ENCODE data around the gene INPP5D.

- no peak for TF ChIP-seq PPARA (CRISPR knock-in tag; IDR thresholded peaks at IDR 0.05; ENCODE audit: borderline replicate concordance)
- TF ChIP-seq OSR1 (CRISPR knock-in tag; IDR thresholded peaks at IDR 0.05): no peak
- TF ChIP-seq ARNTL (CRISPR knock-in tag; IDR thresholded peaks at IDR 0.05; ENCODE audit: borderline replicate concordance, low read depth): no peak
- TF ChIP-seq PATZ1 (CRISPR knock-in tag; IDR thresholded peaks at IDR 0.05; ENCODE audit: borderline replicate concordance): no peak
- no peak for TF ChIP-seq POU6F1 (CRISPR knock-in tag; IDR thresholded peaks at IDR 0.05; ENCODE audit: borderline replicate concordance, low read depth)
- no peak for TF ChIP-seq GLIS3 (CRISPR knock-in tag; IDR thresholded peaks at IDR 0.05)
- no peak for TF ChIP-seq BACH2 (CRISPR knock-in tag; IDR thresholded peaks at IDR 0.05; ENCODE audit: borderline replicate concordance)
- TF ChIP-seq CREB5 (CRISPR knock-in tag; IDR thresholded peaks at IDR 0.05; ENCODE audit: low read depth): no peak
- TF ChIP-seq ZFP30 (CRISPR knock-in tag; IDR thresholded peaks at IDR 0.05): no peak
- no peak for TF ChIP-seq ZFP3 (CRISPR knock-in tag; IDR thresholded peaks at IDR 0.05)
- no peak for TF ChIP-seq RARB (CRISPR knock-in tag; IDR thresholded peaks at IDR 0.05)
- no peak for TF ChIP-seq ZNF565 (CRISPR knock-in tag; conservative IDR thresholded peaks at IDR 0.05; ENCODE audit: low read depth)
These were observed 33.8 kb upstream of the INPP5D start for GRCh38 chr2:233026198-233026813.

Measured in SK-N-SH treated with all-trans-retinoic acid at 6 μM for 48 hours (cell line).